ENCODE results near the gene TBC1D22A.

- no peak for TF ChIP-seq CTCF (IDR thresholded peaks at IDR 0.05)
- TF ChIP-seq POLR2A (IDR thresholded peaks at IDR 0.05): no peak
Observed at GRCh38 chr22:47200273-47201051, 438.0 kb downstream of the TBC1D22A start.

Measured in Peyer's patch (tissue), 4 donors.